Right lobe of liver (tissue), 4 donors: ENCODE results near the gene ENDOV.

Experiments used
- POLR2A ChIP-seq: fragments of 450-650 bp; IDR thresholded peaks from one replicate; pipeline ENCODE4 v1.6.1; 2017; ENCODE audit warnings: antibody characterized with exemption, mild to moderate bottlenecking
- TF ChIP-seq, protein P1 (sequence below), 4 donors: fragments of 200-600 bp in 3 of 4; fragments of 450-650 bp in 1 of 4; IDR thresholded peaks; one replicate each; pipeline versions ENCODE4 v1.5.1 to v1.8.0; 2016 to 2022; ENCODE audit warnings: antibody characterized with exemption in 4 of 4, mild to moderate bottlenecking in 2 of 4
- donor health status: DM: no; HTN: no; CAD: no.
- donor health status: DM: no; HTN: no; CAD: no.
- donor health status: DM: no; HTN: yes; CAD: no.

DNA sequence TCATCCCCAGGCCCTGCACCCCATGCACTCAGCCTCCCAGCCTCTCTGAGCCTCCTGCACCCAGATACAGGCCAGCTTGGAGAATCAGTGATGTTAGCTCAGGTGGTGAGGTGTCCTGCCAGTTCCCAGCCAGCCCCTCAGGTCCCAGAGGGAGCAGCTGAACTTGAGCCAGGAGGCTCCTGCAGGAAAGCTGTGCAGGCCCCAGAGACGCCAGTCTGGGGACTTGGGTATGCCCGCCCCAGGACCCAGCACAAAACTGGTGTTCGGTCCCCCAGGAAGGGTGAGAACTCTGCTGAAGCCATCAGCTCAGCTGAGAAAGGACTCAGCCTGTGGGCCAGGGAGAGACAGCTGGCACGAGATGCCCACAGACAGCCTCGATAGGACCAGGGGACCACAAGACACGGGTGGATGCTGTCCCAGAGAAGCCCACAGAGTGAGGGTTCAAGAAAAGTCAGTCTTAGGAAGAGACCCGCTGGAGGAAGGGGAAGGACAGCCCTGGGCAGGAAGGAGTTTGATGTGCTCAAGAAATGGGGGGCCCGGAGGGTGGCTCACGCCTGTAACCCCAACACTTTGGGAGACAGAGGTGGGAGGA lies 11.0 kb downstream of the ENDOV start:
- TF ChIP-seq, protein P1, sequence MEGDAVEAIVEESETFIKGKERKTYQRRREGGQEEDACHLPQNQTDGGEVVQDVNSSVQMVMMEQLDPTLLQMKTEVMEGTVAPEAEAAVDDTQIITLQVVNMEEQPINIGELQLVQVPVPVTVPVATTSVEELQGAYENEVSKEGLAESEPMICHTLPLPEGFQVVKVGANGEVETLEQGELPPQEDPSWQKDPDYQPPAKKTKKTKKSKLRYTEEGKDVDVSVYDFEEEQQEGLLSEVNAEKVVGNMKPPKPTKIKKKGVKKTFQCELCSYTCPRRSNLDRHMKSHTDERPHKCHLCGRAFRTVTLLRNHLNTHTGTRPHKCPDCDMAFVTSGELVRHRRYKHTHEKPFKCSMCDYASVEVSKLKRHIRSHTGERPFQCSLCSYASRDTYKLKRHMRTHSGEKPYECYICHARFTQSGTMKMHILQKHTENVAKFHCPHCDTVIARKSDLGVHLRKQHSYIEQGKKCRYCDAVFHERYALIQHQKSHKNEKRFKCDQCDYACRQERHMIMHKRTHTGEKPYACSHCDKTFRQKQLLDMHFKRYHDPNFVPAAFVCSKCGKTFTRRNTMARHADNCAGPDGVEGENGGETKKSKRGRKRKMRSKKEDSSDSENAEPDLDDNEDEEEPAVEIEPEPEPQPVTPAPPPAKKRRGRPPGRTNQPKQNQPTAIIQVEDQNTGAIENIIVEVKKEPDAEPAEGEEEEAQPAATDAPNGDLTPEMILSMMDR (IDR thresholded peaks at IDR 0.05) = no peak
- TF ChIP-seq POLR2A = no peak
